ENCODE data around the gene SPEG.

GRCh38 chr2:219514196-219514761, 79.6 kb downstream of the SPEG start, which contains the start of gene ASIC4:
- TF ChIP-seq CTCF (IDR thresholded peaks at IDR 0.05 in 2 of 3, conservative IDR thresholded peaks at IDR 0.05 in 1 of 3; ENCODE audit: borderline replicate concordance in 1 of 3, insufficient read depth in 1 of 3, low read depth in 2 of 3, low read length in 2 of 3) = no peak
- no peak for TF ChIP-seq MAX (IDR thresholded peaks at IDR 0.05)
- no peak for TF ChIP-seq EZH2 (IDR thresholded peaks at IDR 0.05)
- no peak for TF ChIP-seq SP1 (IDR thresholded peaks at IDR 0.05; ENCODE audit: low read depth)
- no peak for TF ChIP-seq POLR2AphosphoS5 (IDR thresholded peaks at IDR 0.05; ENCODE audit: low read depth, low read length)
- no peak for TF ChIP-seq POLR2A (IDR thresholded peaks at IDR 0.05; ENCODE audit: borderline replicate concordance, extremely low read depth, insufficient read depth, insufficient read length)
- TF ChIP-seq EZH2phosphoT487 (IDR thresholded peaks at IDR 0.05; ENCODE audit: borderline replicate concordance) = no peak
- no peak for TF ChIP-seq ELF1 (IDR thresholded peaks at IDR 0.05; ENCODE audit: borderline replicate concordance, low read depth)
